GM21423 (cell line): ENCODE data around the gene ANKRD1.
"Not testable (repeated sequence)": the region's sequence is repeated elsewhere in the genome, so short reads cannot be mapped to it uniquely, and the experiment has no call there.

ENCODE experiments used
- ATAC-seq: cut with Tn5 transposase; IDR thresholded peaks from one replicate; pipeline ENCODE4 v1.9.1; 2021; ENCODE audit warnings: mild to moderate bottlenecking, moderate library complexity; ENCODE audit not compliant: unreplicated experiment

Gene ANKRD1

DNA sequence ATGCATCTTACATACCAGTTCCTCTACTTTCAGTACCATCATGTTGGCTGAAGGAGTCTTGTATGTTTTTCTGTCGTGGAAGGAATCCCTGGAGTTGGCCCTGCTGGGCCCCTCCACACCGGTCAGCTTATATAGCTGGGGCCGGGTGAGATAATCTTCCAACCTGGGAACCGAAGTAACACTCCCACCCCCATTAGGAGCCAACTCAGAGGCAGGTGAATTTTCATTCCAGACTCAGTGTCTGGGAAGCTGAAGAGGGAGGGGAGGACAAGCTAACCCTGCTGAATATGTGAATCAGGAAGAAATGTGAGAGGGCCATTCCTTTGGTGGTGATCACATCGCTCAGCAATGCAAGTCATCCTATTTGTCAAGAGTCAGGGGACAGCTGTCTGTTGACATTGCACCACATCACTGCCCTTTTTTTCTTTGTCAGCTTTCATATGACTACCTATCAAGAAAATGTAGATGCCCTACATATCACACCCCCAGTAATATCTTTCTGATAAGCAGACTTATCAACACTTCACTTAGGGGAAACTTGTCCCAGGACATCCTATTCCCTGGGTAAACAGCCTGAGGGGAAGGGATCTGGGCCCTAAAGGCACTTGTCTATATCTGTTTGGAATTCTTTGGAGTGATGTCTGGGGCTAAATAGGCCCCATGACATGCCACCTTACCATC is at the start of gene ANKRD1:
ANKRD1 (minus strand) TSS at position 102 of the 681 bp plus-strand sequence; CDS start at position 42, 60 bp downstream.
- no peak for ATAC-seq

DNA sequence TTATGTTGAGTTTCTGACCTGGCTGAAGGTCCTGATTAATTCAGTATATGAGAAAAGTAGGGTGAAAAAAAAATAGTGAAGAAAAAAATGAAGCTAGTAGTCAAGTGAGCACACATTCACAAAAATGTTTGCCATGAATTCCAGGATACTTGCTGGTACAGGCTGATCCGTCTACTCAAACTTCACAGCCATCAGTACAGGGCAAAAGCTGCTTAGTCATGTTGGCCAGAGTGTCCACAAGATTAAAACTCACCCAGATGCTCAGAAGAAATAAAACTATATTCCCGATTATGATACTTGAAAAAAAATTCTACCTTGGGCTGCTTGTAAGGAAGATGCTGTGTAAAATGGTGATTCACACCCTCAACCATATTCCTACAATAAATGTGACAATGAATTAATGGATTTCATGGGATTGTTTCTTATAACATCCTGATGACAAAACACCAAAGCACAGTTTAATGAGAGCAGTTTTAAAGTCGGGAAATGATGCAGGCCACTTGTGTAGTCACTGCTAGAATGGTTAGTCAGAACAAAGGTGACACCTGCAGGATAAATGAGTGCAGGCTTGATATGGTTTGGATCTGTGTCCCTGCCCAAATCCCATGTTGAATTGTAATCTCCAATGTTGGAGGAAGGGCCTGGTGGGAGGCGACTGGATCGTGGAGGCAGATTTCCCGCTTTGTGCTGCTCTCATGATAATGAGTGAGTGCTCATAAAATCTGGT is 49.2 kb upstream of the ANKRD1 start:
- no peak for ATAC-seq

DNA sequence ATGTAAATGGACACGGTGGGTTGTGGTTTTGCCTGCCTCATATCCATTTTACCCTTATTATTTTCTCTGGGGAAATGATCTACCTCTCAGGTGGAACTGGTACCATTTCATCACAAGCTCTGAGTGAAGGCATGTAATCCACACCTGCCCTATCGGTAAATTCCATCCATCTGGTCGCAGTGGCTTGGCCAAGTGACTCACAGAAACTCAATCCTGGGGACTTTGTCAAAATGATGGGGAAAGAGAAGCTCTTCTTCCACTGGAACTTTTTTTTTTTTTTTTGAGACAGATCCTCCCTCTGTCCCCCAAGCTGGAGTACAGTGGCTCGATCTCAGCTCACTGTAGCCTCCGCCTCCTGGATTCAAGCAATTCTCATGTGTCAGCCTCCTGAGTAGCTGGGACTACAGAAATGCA is 48.2 kb upstream of the ANKRD1 start:
- no peak for ATAC-seq

DNA sequence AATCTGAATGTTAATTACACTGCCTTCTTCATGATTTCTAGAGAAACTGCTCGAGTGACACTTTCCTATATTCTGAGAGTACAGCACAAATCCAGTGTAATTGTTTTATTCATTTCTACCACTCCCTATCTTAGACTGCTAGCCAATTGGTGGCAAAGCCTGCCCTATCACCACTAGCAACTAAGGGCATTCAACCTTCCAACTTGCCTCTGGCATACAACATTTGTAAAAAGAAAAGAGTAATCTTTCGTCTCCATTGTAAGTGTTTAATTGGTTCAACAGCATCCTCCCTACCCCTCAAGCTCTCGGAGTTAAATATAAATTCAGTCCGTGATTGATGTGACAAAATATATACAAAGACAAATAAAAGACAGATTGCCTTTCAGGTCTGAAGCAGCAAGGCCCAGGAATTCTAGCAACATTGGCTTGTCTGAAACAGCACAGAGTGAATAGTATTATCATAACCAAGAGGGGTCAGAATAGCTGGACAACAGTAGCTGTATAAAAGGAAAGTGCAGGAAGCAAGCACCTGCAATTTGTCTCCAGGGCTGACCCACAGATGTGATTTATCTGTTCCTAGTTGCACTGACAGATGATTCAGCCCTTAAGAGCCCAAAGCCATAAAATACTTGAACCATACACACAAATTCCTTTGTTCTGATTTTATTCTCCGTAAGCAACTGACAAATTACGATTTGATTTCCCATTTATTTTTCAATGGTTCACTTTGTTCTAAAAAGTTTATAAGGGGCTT is 47.6 kb upstream of the ANKRD1 start:
- no peak for ATAC-seq

- no peak for ATAC-seq
Observed at GRCh38 chr10:90967865-90968264, 47.0 kb upstream of the ANKRD1 start.

DNA sequence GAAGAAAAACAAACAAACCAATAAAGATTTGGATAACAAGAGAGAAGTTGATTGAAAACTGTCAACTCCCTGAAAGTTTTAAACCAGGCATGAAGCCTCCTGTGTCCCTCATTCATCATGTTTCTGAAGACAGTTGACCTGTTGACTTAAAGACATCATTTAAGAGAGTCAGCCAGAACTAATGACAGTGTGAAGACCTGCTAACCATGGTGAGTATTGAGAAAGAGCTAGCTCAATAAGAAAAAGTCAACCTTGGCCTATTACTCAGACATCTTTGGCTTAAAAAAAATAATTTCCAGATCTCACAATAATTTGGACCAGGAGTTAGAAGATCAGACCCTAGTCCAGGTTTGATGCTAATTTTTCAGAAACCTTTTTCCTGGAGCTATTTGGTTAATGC is 45.3 kb upstream of the ANKRD1 start:
- no peak for ATAC-seq

DNA sequence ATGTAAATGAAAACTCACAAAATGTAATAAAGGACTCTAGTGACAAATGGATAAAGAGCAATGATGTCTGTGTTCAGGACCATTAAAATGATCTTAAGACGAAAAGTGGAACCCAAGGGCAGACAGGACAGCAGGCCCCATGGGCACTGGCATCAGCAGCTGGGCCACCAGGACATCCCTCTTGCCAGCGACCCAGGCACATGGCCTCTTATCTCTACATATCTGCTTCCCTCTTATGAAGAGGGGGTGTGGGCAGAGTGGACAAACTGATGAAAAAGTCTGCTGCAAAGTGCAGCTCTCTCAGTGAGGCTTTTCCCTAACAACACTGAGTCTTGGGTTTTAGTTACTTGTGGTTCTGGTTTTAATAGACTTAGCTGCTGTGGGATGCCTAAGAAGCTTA is 44.8 kb upstream of the ANKRD1 start:
- no peak for ATAC-seq

DNA sequence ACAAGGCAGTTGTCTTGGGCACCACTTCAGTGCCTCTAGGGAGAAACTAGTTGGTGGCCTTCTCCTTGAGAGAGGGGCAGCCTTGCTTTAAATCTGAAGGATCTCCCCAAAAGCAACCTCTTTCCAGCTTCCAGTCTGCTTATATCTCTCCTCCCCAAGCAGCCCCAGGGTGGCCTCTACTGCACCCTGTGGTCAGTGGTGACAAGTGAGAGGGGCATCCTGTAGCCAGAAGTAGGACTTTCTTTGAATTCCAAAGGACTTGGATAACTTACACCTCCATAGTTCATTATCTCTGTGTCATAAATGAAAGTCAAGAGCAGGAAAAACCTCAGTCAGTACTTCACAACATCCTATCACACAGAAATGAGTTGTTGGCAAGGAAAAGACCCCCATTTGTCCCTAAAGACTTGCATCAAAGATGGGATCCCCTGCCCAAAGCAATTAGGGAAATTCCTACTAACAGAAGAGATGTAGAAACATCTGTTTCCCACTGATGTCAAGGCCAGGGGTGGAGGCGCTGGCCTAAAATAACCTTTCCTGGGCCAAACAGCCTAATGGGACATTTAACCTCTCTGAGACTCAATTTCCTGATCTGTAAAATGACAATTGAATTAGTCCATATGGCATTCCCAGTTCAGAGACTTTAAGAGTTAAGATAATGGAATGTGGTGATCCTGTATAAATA is 44.0 kb upstream of the ANKRD1 start:
- no peak for ATAC-seq

- no peak for ATAC-seq
Observed at GRCh38 chr10:90963331-90963730, 42.4 kb upstream of the ANKRD1 start.

DNA sequence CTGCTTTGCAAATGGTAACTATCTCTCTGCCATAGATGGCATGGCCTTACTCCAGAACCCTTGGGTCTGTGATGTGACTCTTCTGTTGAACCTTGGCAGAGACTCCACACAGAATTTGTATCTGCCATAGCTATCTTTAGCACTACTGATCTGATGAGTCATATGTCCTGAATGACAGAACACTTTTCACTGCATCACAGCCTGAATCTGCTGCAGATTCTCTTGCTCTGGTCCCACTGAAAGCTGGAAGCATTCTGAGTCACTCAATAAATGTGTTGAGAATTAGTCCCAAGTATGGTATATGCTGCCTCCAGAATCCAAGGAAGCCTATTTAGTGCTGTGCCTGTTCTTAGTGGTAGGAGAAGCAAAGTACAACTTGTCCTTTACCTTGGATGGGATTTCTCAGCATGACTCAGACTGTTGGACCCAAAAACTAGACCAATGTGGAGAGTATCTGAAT is 39.5 kb upstream of the ANKRD1 start:
- ATAC-seq, result peak; percentile 81

GRCh38 chr10:90959826-90960225 is 38.9 kb upstream of the ANKRD1 start:
- peak; percentile 20 for ATAC-seq

DNA sequence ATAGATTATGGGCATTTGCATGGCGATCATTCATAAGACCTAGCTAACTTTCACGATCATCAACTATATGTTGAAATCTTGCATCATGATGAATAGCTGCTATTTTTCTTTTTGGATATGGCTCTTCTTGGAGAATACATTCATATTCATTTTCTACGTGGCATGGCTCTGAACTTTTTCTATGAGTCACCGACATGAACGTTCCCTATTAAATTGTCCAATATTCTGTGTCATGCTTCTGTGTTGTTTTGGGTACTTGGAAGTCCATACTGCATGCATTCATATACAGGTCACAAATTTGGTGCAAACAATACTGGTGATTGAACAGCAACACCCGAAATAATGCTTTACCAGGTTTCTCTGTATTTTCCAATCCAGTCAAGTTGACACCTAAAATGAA is 37.9 kb upstream of the ANKRD1 start:
- ATAC-seq, result no peak

- peak; percentile 89 for ATAC-seq
Observed at GRCh38 chr10:90947030-90947960, 26.4 kb upstream of the ANKRD1 start.

- no peak for ATAC-seq
Observed at GRCh38 chr10:90945491-90946070, 24.7 kb upstream of the ANKRD1 start.

DNA sequence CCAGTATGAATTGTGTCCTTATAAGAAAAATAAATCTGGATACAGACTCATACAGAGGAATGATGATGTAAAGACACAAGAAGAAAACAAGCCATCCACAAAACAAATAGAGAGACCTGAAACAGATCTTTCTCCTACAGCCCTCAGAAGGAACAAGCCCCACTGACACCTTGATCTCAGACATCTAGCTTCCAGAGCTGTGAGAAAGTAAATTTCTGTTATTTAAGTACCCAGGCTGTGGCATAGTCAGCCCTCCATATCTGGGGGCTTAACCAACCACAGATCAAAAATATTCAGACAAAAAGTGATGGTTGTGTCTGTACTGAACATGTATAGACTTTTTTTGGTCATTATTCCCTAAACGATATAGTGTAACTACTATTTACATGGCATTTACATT is 23.9 kb upstream of the ANKRD1 start:
- ATAC-seq, result no peak

- not testable (repeated sequence) for ATAC-seq
Observed at GRCh38 chr10:90942980-90943379, 22.1 kb upstream of the ANKRD1 start.

DNA sequence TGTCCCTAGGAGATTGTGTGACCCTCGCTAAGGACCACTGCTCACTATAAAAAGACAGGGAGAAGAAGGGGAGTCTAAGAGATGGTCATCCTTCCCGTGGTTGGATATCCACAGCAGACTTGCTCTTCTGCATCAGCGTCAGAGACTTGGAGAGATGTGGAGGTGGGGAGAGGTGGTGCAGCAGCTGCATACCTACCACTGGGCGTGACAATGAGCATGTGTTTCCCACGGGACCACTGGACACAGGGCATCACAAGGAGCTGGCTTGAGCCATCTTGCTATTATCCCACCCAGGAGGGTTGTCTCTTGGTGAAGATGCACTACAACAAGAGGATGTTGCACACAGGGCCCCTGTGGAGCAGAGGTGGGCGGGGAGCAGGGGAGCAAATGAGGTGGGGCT is 18.8 kb upstream of the ANKRD1 start:
- no peak for ATAC-seq

- no peak for ATAC-seq
Observed at GRCh38 chr10:90939116-90939515, 18.2 kb upstream of the ANKRD1 start.

DNA sequence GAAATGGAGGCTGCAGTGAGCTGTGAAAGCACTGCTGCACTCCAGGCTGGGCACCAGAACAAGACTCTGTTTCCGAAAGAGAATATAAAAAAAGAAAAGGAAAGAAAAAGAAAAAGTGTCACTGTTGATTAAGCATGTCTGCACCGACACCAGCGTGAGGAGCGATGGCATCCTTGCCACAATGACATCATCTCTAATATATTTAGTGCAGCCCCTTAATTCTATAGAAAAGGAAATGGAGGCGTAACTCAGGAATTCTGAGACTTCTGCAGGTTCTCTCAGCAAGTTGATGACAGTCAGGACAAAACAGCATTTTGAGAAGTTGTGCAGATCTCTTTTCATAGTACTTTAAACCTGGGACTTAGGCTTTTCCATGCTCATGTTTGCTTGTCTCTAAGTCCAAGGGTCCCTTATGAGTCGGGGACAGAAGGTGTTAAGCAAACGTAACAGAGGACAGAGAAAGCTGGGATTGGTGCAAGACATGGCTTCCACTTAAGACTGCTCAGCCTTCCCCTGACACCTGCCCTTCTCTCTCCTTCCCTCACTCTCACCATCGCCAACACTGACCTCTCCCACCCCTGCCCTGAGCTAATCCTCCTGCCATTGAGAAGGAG is 16.9 kb upstream of the ANKRD1 start:
- ATAC-seq, result no peak
